Gastroesophageal sphincter (tissue), 4 donors: ENCODE results near the gene MXI1. TPM values are rescaled to one million over a fixed set of nuclear protein-coding genes. Genes with fewer than 3 reads are reported as not detected.
A peak's percentile ranks its signal among the peaks of the same experiment; 100 is the strongest.

Experiments
- ATAC-seq: fragments of 150-250 bp; one replicate; pipeline ENCODE4 v1.9.1; 2016; ENCODE audit warnings: mild to moderate bottlenecking, moderate library complexity
- H3K27ac ChIP-seq, 4 donors: fragments of 200-600 bp; sonication (generic) in 3 of 4; 1 replicate in 3 of 4; 2 replicates in 1 of 4; pipeline ENCODE4 v1.5.1; 2016 to 2019
- H3K27me3 ChIP-seq: fragments of 200-600 bp; sonication (generic); one replicate; pipeline ENCODE4 v1.5.1; 2019
- H3K36me3 ChIP-seq, 2 donors: fragments of 200-600 bp; sonication (generic); one replicate each; pipeline ENCODE4 v1.5.1; 2019; ENCODE audit warnings: control low read depth in 1 of 2
- H3K4me1 ChIP-seq, 3 donors: fragments of 200-600 bp; sonication (generic); 1 replicate in 2 of 3; 2 replicates in 1 of 3; pipeline ENCODE4 v1.5.1; 2016 to 2019; ENCODE audit warnings: control low read depth in 2 of 3
- H3K4me3 ChIP-seq, 2 donors: fragments of 200-600 bp; sonication (generic); one replicate each; pipeline ENCODE4 v1.5.1; 2019; ENCODE audit warnings: mild to moderate bottlenecking in 1 of 2, moderate library complexity in 1 of 2
- H3K9me3 ChIP-seq, 3 donors: fragments of 200-600 bp; sonication (generic); one replicate each; pipeline ENCODE4 v1.5.1; 2017 to 2019; ENCODE audit warnings: control low read depth in 2 of 3
- EP300 ChIP-seq: sonication (generic); formaldehyde crosslinking; IDR thresholded peaks from one replicate; pipeline ENCODE4 v1.6.1; 2017; ENCODE audit warnings: antibody characterized with exemption, mild to moderate bottlenecking
- POLR2A ChIP-seq, 2 donors: fragments of 450-650 bp; IDR thresholded peaks; one replicate each; pipeline ENCODE4 v1.6.1; 2017; ENCODE audit warnings: antibody characterized with exemption in 2 of 2, mild to moderate bottlenecking in 2 of 2, moderate library complexity in 1 of 2
- POLR2AphosphoS5 ChIP-seq: sonication (generic); formaldehyde crosslinking; IDR thresholded peaks from one replicate; pipeline ENCODE4 v1.6.1; 2017; ENCODE audit warnings: antibody characterized with exemption
- WGBS, 2 donors: methylation state at CpG; one replicate each; pipeline ENCODE4 v1.1.5; 2018; ENCODE audit warnings: low coverage in 1 of 2; 5-methylcytosine and 5-hydroxymethylcytosine counted together
- total RNA-seq, 4 donors: library from RNA; depleted of rRNA; stranded (reverse); fragments of >200 nt; gene quantifications; one replicate each; pipeline ENCODE4 v1.1.0, GENCODE V29; 2016
- TF ChIP-seq, protein P1 (sequence below), 4 experiments: fragments of 200-600 bp in 2 of 4; fragments of 450-650 bp in 2 of 4; sonication (generic) in 1 of 4; IDR thresholded peaks; one replicate each; pipeline ENCODE4 v1.5.1; 2017 to 2019; ENCODE audit warnings: antibody characterized with exemption in 4 of 4, mild to moderate bottlenecking in 2 of 4, moderate library complexity in 2 of 4

The MXI1 gene
- total RNA-seq, 4 donors from 2014 or later: 103 to 279 (median 218) TPM

DNA sequence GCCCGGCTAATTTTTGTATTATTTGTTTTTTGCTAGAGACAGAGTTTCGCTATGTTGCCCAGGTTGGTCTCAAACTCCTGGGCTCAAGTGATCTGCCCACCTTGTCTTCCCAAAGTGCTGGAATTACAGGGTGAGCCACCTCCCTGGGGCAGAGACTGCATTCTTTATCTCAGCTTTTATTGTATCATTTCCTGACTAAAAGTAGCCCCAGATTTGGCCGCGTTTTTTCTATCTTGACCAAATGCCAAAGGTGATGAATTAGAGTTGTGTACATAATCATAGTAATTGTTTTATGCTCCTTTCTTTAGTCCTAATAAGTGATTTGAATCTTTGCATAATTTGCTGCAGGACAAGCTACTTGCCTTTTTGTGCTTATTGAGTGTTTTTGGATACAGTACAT lies 100.4 kb downstream of the MXI1 start:
- WGBS, 2 donors: 20 to 61% methylated on average over 1 to 4 of the region's 4 CpGs

DNA sequence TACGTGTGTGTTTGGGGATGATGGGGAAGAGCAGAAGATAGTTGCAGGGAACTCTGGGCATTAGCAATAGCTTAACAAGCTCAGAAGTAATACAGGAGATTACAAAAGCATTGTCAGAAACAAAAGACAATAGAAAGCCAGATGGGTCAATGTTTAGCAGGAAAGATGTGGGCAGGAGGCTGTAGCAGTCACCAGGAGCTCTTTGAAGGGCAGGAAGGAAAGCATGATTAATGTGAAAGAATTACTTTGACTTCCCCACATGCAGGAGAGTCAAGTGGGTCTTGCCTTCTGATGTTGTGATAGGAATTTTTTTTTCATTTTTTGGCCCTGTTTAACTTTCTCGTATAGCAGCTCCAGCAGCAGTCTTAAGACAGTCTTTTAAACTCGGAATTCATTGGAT lies 103.3 kb downstream of the MXI1 start:
- peaks cover 0 to 12% (median 0%) of the 10 kb centered on the region in 3 donors for H3K4me1 ChIP-seq
- H3K9me3 ChIP-seq: no peaks in the 10 kb centered on the region
- H3K4me3 ChIP-seq: no peak overlapping the region
- WGBS, 2 donors: 38 to 46% methylated on average over 3 of the region's 3 CpGs
- H3K36me3 ChIP-seq: no peaks in the 10 kb centered on the region
- no peak for TF ChIP-seq EP300
- TF ChIP-seq POLR2AphosphoS5: no peak
- TF ChIP-seq, protein P1, sequence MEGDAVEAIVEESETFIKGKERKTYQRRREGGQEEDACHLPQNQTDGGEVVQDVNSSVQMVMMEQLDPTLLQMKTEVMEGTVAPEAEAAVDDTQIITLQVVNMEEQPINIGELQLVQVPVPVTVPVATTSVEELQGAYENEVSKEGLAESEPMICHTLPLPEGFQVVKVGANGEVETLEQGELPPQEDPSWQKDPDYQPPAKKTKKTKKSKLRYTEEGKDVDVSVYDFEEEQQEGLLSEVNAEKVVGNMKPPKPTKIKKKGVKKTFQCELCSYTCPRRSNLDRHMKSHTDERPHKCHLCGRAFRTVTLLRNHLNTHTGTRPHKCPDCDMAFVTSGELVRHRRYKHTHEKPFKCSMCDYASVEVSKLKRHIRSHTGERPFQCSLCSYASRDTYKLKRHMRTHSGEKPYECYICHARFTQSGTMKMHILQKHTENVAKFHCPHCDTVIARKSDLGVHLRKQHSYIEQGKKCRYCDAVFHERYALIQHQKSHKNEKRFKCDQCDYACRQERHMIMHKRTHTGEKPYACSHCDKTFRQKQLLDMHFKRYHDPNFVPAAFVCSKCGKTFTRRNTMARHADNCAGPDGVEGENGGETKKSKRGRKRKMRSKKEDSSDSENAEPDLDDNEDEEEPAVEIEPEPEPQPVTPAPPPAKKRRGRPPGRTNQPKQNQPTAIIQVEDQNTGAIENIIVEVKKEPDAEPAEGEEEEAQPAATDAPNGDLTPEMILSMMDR (IDR thresholded peaks at IDR 0.05): no peak
- TF ChIP-seq POLR2A (IDR thresholded peaks at IDR 0.05): no peak
- no peak for ATAC-seq
- H3K27me3 ChIP-seq: no peaks in the 10 kb centered on the region
- H3K27ac ChIP-seq: no peak overlapping the region

More for the DNA sequence above, 100.4 kb downstream of the MXI1 start:
- ATAC-seq: no peak
- Histone ChIP-seq H3K4me3 (no peak overlapping the region), H3K36me3 (peaks cover 0 to 6% of the 10 kb centered on the region in 2 donors), H3K27ac (no peak overlapping the region), H3K4me1 (peaks cover 5 to 31% (median 5%) of the 10 kb centered on the region in 3 donors), H3K9me3 (no peaks in the 10 kb centered on the region), H3K27me3 (no peaks in the 10 kb centered on the region)
- TF ChIP-seq, protein P1 (IDR thresholded peaks at IDR 0.05): no peak
- no peak for TF ChIP-seq POLR2A (IDR thresholded peaks at IDR 0.05)
- TF ChIP-seq EP300: no peak
- TF ChIP-seq POLR2AphosphoS5: no peak

DNA sequence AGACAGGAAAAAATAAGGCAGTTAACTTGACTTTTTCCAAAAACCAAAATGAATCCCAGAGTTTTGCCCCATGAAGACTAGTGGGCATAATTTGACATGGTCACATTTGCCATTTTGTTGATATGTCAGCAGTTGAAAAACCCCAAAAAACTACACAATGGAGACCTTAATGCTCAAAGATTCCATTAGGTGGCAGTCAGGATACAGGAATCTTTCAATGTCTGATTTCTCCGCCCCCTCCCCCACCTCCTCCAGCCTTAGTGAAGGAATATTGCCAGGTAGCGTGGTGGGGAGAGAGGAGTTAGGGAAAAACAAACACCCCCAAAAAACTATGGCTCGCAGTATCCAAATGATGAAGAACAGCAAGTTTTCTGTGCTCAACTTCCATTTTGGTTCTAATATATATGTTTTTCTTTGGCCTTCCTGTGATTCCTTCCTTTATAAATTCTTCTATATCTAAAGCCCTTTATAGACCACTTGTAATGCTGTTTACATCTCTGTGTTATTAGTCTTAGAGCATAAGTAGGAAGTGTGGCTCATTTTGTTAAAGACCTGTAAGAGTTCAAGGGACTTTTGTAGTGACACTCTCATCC lies 104.0 kb downstream of the MXI1 start:
- Histone ChIP-seq H3K4me1 (peaks cover 0 to 5% (median 0%) of the 10 kb centered on the region in 3 donors), H3K27ac (no peak overlapping the region), H3K36me3 (no peaks in the 10 kb centered on the region), H3K27me3 (no peaks in the 10 kb centered on the region), H3K9me3 (no peaks in the 10 kb centered on the region), H3K4me3 (no peak overlapping the region)
- WGBS, 2 donors: 3 to 6% methylated on average over 3 of the region's 3 CpGs
- peak; percentile 63 for ATAC-seq
- no peak for TF ChIP-seq EP300
- no peak for TF ChIP-seq POLR2AphosphoS5
- TF ChIP-seq POLR2A (IDR thresholded peaks at IDR 0.05): no peak
- TF ChIP-seq, protein P1 (IDR thresholded peaks at IDR 0.05): peak; percentile 40 to 76 (median 68)

DNA sequence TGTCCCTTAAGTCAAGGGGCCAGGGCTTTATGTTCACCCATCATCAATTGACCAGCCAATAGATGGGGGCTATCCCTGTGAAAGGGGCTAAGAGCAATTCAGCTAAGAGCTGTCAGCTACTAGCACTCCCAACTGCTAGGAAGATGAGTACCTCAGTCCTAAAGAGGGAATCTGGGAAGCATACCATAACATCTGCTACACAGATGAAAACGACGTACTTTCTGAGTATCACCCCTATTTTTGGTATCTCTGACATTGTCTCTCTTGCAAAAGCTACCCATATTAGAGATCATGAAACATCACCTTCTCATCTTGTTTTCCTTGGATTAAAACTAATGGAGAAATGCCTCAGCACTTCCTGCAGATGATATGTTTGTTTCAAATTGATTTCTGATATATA lies 104.8 kb downstream of the MXI1 start:
- 78 to 79% methylated on average over 2 of the region's 2 CpGs for WGBS, 2 donors
- H3K27ac ChIP-seq: no peak overlapping the region
- no peak for ATAC-seq
- TF ChIP-seq POLR2AphosphoS5 (no peak), POLR2A (IDR thresholded peaks at IDR 0.05) (no peak), EP300 (no peak)
- TF ChIP-seq, protein P1 (IDR thresholded peaks at IDR 0.05): no peak
- no peaks in the 10 kb centered on the region for H3K36me3 ChIP-seq
- no peaks in the 10 kb centered on the region for H3K27me3 ChIP-seq
- H3K4me3 ChIP-seq: no peak overlapping the region
- H3K4me1 ChIP-seq: peaks cover 0 to 4% (median 0%) of the 10 kb centered on the region in 3 donors
- no peaks in the 10 kb centered on the region for H3K9me3 ChIP-seq

DNA sequence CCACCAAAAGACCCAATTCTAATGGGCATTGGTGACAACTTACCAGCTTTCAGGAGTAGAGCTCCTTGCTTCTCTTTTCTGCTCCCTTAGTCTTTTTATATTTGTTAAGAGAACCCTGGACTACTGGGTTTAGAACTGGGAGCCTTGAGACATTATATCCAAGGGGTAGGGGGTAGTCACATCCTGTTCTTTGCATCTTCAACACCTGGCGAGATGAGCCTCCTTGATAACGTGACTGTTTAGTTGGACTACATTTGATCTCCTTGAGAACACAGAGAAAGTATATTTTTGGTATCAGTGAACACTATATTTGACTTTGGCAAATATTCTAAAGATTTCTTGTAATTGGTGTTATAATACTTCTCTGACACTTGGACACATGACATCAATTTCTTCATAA lies 106.3 kb downstream of the MXI1 start:
- Histone ChIP-seq H3K36me3 (no peaks in the 10 kb centered on the region), H3K4me3 (no peak overlapping the region), H3K27me3 (peaks cover 6% of the 10 kb centered on the region), H3K9me3 (no peaks in the 10 kb centered on the region), H3K4me1 (peaks cover 0 to 4% (median 0%) of the 10 kb centered on the region in 3 donors), H3K27ac (no peak overlapping the region)
- TF ChIP-seq, protein P1 (IDR thresholded peaks at IDR 0.05): no peak
- TF ChIP-seq EP300: no peak
- no peak for TF ChIP-seq POLR2AphosphoS5
- no peak for TF ChIP-seq POLR2A (IDR thresholded peaks at IDR 0.05)
- WGBS, 2 donors: 54 to 67% methylated on average over 2 of the region's 2 CpGs
- no peak for ATAC-seq
